T-helper 1 cell treated with Interleukin-12 subunit alpha and Interleukin-12 subunit beta and Interleukin-4 antibody, amounts not matched to agents 30 ng/mL and 1 ng/mL, for 36 hours (primary cell): ENCODE data around the gene CCDC188. TPM values are rescaled to one million over a fixed set of nuclear protein-coding genes. Genes with fewer than 3 reads are reported as not detected.

ENCODE experiments used
- intact Hi-C: fragments of 100-400 bp; cut with micrococcal nuclease; formaldehyde crosslinking; loops from one replicate; pipeline ENCODE4 v1.15.1; 2024
- total RNA-seq: library from RNA; stranded (reverse); gene quantifications from 2 replicates; pipeline ENCODE4 v1.2.3, GENCODE V29; 2022

The CCDC188 gene
- total RNA-seq, 1 donor from 2014 or later: not detected

DNA sequence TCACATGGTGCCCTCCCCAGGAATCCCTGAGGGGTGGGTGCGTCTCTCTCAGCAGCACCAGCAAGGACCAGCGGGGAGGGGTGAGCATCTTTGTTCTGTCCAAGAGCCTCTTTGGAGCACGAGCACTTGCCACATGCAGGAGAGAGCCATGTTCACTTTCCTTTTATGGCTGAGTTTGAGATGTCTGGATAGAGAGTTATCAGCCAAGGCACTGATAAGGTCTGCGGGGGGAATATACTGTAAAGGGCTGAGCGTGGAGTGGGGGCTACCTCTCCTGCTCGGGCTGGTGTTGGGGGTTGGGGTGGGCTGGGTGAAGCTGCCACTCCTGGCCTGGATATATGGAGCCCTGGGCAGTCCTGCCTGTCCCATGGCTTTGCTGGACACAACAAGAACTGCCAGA lies 34.9 kb upstream of the CCDC188 start:
- intact Hi-C loops: no loop called here

DNA sequence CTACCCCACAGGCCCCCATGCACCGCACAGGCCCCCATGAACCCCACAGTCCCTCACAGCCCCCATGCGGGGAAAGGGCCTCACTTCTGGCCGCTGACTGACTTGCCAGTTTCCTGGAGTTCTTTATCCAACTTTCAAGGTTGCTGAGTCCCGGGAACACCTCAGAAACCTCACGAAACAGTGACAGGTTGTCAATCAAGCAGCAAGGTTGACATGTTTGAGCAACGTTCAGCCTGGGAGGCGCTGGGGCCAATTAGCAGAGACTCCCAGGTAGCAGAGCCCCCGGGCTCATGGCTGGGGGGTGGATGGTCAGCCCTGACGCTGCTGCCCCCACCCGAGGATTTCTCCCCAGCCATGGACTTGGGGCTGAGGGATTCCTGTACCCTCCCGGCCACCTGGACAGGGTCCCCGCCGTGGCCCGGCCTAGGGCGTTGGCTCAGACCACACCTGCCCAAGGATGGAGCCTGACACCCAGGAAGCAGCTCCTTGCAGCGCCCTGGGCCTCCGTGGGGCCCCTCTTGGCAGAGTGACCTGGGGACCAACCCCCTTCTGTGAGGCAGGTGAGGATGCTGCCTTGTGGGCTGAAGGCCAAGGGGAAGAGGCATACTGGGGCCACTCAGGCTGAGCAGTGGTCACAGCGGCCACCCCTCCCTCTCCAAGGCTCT lies 33.8 kb upstream of the CCDC188 start:
- intact Hi-C loops: no loop called here

DNA sequence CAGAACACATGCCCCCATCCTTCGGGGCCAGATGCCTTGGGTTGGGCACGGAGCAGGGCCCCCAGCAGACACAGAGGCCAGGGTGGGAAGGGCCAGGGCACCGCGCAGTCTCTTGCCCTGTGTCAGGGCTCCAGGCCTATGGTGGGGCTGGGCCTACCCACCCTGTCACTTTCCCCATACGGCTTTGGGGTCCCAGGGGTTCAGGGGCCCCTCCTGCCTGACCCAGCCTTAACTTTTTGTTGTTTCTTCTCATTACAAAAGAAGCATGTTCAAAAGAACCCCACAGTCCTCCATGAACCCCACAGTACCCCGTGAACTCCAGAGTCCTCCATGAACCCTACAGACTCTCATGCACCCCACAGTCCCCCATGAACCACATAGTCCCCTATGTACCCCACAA lies 33.0 kb upstream of the CCDC188 start:
- intact Hi-C loops: no loop called here

DNA sequence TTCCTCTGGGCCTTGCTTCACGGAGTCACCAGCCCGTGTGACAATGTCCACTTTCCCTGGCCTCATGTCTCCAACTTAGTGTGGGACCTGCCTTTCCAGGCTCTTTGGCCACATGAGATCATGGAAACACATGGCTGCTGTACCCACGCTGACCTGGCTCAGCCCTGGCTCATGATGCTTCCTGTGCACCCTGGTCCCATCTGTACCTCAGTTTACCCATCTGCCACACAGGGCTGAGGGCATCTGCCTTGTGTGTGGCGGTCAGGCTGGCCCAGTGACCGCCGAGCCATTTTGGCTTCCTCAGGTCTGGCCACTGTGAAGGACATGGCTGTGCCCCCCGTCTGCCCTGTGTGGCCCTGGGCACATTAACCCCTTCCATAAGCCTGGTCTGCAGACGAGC lies 32.2 kb upstream of the CCDC188 start:
- intact Hi-C loops: no loop called here

DNA sequence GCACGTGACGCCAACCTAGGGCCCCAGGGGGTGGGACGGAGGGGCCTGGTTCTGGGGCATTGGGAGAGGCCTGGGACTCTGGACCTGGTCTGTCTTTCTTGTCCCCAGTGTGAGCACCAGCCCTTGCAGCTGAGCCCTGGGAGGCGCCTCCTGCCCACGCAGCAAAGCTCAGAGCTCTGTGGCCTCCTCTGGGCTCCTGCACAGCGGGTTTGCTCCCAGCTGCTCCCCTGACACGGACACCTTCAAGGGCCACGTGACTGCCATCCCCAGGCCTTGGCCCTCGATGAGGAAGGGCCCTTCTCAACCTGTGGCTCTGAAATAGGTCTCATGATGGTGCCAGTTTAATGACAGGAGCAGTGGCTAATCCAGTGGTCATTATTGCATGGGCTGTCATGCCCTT lies 31.5 kb upstream of the CCDC188 start:
- intact Hi-C loops: no loop called here

DNA sequence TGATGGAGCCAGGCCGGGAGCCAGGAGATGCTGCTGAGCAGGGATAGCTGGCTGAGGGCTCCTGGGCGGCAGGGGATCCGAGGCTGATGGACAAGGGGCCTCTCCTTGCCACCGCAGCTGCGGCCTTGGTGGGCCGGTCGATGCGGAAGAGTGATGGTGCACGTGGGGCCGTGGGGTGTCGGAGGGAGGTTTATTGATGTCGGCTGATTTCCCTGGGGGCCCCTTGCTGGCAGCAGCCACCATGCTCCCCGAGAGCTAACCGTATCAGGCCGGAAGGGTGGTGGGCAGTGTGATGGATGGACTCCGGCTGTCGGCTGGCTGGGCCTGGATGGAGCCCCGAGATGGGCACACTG lies 31.0 kb upstream of the CCDC188 start:
- intact Hi-C loops: loop anchor here (2.0 kb wide), 1 partner anchor 31 kb away; no protein-coding TSS in a partner anchor

DNA sequence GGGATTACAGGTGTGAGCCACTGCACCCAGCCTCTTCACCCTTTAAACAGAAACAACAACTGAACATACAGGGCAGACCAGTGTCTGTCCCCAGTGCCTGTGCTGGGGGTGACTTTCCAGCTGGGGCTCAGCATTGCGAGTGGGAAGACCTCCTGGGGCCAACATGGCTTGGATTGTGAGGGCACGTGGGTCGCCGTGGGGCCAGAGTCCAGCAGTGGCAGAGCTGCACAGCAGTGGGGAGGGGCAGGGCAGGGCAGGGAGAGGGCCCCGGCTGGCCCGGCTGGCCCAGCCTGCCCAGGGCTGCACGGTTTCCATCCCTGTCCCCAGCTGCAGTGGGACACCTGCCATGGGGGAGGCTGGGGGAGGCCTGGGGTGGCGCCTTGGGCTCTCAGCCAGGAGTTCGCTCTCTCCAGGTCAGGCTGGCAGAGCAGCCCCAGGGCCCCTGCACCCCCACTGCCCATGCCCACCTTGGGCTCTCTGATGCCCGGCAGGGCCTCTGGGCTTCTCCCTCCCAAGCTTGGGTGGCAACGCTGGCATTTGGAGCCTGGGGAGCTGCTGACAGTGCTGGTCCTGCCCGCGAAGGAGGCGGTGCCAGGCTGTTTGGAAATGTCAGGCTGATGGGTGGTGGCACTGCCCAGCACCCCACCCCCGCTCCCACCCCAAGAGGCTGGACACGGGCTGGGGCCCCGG lies 30.5 kb upstream of the CCDC188 start:
- intact Hi-C loops: loop anchor here (2.0 kb wide), 1 partner anchor 31 kb away; no protein-coding TSS in a partner anchor

DNA sequence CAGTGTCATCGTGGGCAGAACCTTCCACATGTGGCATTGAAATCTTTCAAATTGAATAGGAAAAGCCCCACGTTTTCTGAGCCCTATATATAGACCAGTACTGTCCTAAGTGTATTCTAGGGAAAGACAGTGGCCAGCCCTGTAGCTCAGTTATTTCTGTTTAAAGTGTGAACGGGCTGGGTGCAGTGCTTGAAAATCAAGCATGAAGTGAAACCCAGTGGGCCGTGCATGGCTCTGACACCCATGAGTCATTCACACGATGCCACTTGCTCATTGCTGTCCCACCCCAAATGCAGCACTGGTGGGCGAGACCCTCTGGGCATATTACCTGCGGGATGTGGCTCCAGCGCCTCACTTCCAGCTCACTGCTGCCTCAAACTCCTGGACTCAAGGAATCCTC lies 29.8 kb upstream of the CCDC188 start:
- intact Hi-C loops: loop anchor here (2.0 kb wide), 1 partner anchor 32 kb away; no protein-coding TSS in a partner anchor

DNA sequence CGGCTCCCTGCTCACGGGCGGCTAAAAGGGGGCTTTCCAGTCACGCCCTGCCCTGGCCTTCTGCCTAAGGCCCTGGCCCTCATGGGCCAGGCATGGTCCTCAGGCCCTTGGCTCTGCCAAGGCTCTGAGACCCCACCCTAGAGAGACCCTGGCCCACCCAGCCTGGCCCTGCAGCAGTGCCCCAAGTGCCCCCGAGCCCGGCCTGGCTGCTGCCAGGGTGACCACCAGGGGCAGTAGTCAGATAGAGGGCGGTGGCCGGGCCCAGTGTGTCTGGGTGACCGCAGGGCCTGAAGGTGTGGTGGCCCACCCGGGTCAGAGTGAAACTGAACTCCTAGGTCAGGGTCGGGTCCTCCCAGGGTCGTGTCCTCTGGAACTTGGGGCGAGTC lies 29.4 kb upstream of the CCDC188 start:
- intact Hi-C loops: loop anchor here (2.0 kb wide), 1 partner anchor 33 kb away; no protein-coding TSS in a partner anchor

DNA sequence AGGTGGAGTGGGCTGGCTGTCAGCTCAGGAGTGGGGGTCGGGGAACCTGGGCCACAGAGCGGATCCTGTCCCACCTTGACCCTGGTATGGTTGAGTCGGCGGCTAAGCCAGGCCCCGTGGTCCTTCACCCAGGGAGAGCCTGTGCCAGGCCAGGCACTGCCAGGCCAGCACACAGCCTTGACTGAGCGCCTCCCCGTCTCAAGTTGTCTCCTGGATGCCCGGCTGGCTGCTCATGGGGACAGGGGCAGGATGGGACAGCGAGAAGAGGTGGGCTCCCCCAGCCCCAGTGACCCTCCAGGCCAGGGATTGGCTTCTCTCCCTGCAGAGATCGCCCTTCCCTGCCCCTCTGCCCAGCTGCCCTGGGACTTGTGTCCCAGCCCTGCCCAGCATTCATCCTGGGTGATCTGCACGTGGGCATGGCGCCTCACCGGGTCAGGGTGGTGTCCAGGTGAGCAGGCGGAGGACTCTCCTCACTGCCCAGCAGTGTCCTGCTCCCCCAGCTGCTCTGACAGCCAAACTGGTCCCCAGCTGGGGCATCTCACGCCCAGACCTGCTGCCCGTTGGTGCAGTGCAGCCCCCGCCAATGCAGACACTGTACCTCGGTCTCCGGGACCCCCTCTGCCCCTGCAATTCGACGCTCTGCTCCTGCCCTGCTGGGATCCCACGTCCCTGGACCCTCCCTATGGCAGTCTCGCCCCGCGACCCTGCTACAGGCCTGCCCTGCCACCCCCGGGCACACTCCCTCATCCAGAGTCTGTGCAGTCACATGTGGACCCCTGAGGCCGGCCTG lies 28.8 kb upstream of the CCDC188 start:
- intact Hi-C loops: loop anchor here (2.0 kb wide), 1 partner anchor 33 kb away; no protein-coding TSS in a partner anchor

DNA sequence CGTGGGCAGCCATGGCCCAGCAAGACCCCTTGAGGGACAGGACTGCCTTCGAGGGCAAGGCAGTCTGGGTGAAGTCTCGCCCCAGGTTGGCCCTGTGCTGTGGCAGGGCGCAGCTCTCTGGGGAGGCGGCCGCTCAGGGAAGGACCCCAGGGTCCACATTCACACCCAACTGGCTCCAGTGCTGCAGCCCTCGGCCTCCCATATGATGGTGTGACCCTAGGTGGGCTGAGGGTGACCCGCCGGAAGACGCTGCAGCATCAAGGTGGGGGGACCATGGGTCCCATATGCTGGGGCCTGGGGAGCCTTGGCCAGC lies 28.0 kb upstream of the CCDC188 start:
- intact Hi-C loops: no loop called here

DNA sequence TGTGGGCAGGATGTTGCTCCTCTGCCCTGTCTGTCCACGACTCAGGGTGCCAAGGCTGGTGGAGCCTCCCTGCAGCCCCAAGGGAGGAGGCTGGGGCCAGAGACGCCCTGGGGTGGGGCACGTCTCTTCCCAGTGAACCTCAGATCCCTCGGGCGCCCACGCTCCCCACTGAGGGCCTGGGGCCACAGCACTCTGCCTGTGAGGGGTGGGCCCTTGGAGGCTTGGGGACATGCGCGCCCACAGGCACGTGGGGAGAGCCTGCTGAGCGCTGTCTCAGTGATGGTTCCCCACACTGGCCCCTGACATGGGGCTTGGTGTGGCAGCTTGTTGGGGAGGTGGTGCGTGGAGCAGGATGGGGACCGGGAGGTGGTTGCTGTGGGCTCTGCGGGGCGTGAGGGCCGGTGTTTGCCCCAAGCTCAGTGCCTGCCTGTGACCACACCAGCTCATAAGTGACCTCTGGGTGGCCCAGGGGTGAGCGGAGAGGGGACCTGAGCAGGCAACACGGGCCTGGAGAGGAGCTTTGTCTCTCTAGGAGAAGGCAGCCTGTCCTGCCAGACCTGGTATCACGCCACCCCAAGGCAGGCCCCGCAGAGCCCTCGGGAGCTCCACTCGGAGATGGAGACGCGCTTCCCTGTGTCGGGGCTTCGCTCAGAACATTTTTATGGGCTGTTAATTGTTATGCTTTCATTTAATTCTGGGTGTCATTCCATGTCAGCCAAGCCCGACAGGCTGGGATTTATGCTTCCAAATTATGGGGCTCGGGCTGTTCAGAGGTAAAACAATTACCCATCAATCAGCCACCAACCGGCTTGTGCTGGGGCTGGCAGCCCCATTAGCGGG lies 27.4 kb upstream of the CCDC188 start:
- intact Hi-C loops: no loop called here

DNA sequence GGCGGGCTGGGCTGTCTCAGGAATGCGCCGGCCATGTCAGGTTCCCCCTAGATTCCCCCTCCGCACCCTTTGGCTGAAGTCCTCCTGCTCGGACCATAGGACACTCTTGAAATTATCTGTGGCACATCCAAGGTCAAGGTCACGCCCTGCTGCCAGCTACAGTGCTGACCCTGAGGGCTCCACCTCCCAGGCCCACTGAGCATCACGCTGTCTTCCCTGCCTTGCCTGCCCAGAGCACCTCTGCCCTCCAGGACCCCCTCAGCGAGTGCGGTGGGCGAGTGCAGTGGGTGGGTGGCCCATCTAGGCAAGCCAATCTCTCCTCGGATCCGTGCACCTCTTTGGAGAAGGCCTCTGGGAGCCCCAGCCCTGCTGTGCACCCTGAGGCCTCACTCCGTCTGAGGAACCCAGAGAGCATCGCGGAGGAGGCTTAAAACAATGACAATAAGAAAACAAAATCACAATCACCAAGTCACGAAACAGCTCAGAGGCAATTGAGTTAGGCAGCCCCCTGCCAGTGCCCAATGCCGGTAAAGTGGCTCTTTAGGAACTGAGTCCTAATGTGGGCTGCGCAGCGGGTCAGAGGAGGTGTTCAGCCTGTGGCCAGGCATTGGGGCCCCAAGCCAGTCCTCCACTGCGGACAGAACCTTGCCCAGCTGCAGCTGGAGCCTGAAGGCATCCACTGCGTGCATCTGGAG lies 26.5 kb upstream of the CCDC188 start:
- intact Hi-C loops: no loop called here

DNA sequence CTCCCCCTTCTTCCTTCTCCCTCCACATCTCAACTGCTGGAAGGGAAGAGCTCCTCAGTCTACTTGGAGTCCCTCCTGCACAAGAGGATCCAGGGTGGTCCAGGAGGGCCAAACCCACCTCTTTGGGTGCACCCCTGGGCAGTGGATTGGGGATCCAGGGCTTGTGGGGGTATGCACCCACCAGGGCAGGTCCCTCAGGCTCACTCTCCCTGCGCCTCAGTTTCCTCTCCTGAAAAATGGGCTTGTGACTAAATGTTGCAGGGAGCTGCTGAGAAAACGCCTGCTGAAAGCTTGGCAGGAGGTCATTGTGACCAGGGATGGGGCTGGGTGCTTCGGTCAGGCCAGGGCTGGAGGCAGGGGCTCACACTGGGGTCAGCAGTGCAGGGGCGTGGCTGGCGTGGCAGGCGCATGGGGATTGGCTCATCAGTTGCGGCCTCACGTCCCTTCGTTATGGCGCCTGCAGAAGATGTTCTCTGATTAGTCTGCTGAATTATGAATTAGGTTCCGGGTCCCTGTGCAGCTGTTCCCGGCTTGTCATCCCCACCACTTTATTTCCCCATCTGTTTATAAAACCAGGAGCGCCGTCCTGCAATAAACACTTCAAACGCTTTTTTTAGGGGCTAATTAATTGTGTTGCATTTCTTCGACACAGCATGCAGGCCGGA lies 25.7 kb upstream of the CCDC188 start:
- intact Hi-C loops: no loop called here

DNA sequence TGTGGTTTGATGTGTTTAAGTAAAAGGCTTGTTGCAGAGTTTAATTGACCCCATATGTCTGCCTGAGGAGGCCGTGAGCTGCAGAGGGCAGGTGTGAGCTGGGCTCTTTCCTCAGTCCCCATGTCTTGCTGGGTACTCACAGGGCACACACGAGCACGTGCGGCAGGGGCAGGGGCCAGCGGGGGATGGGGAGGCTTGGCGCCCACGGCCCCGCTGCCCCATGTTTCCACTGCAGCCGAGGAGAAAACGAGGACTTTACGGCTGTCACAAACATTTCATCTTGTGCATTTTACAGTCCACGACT lies 24.7 kb upstream of the CCDC188 start:
- intact Hi-C loops: no loop called here

DNA sequence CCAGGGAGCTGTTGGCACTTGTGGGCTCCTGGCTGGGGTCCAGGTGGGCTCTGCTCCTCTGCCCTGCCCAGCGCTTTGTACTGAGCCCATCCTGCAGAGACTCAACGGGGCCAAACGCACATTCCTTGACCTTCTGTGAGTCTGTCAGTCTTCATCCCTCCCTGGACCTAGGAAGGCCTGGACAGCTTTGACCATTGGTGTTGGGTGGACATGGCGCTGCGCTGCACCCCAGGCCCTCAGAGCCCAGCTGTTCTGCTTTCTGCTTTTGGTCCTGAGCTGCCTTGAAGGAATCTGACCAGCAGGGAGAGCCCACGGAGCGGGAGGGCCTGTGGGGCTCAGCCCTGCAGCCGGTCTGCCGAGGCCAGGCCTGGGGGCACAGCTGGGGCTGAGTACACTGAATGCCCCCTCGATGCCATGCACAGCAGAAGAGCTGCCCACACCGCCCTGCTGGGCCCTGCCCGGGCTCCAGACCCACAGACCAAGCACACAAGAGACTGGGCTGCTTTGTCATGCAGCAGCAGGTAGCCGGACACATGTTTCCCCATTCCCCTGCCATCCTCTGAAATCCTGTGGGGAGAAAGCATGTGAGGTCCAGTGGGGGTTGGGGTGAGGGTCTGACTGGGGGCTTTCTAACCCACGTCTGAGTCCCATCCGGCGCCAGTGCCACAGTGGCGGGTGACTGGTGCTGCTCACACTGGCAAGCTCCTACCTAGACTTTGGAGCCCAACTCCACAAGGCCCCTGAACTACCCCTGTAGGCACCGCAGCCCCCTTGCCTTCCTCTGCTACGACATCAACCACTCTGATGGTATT lies 24.1 kb upstream of the CCDC188 start:
- intact Hi-C loops: no loop called here

DNA sequence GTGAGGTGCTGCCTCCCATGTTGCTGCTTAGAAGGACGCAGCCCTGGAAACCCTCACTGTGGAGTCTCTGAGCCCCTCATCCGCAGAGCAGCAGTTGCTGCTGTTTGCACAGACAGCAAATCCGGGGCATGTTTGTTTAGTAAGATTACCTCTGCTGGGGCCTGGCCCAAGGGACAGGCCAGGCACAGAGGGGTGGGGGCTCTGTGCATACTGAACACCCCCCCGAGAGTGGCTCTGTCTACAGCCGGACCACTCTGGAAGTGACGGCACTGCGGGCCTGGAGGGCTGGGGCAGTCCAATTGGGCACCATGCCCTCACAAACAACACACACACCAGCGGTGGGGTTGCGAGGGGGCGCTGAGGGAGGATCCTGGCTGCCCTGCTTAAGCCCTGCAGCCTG lies 22.9 kb upstream of the CCDC188 start:
- intact Hi-C loops: no loop called here

DNA sequence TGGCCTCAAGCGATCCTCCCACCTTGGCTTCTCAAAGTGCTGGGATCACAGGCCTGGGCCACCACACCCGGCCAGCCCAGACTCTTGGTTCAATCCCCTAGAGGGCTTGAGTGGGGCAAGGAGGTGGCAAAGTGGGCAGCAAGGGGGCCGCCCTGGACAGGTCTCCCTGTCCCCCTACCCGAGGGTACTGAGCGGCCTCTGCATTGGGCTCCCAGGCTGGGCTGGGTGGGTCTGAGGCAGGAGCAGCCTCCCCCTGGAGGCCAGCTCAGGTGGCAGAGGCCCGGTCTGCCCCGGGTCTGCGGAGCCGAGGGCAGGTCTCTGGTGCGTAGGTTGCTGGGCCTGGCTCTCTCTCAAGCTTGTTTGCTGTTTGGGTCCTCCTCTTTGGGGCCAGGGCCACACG lies 22.4 kb upstream of the CCDC188 start:
- intact Hi-C loops: no loop called here

DNA sequence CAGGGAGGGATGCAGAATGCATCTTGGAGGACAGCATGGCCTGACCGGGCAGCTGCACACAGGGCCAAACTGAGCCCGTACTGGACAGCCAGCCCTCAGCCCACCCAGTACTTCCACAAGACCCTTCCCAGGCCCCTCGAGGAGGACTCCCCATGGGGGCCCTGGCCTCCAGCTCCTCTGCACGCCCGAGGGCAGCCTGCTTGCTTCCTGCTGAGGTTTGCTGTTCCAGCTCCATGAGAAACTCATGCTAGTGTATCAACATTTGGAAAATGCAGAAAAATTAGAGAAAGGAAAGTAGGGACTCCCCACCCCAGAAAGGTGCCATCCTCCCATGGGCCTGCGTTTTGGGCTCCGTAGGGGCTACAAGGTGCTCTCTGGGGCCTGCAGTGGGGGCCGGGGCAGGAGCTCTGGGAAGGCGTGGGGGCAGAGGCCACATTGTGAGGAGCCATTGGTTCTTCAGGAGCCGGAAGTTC lies 21.3 kb upstream of the CCDC188 start:
- intact Hi-C loops: no loop called here
